Raji (cell line): ENCODE data around the gene HTRA1.

ENCODE experiments used
- POLR2A ChIP-seq: IDR thresholded peaks from 2 replicates; pipeline ENCODE4 v1.6.1; 2011; ENCODE audit warnings: low read depth, low read length, control low read depth; ENCODE audit not compliant: insufficient read depth

Gene HTRA1

DNA sequence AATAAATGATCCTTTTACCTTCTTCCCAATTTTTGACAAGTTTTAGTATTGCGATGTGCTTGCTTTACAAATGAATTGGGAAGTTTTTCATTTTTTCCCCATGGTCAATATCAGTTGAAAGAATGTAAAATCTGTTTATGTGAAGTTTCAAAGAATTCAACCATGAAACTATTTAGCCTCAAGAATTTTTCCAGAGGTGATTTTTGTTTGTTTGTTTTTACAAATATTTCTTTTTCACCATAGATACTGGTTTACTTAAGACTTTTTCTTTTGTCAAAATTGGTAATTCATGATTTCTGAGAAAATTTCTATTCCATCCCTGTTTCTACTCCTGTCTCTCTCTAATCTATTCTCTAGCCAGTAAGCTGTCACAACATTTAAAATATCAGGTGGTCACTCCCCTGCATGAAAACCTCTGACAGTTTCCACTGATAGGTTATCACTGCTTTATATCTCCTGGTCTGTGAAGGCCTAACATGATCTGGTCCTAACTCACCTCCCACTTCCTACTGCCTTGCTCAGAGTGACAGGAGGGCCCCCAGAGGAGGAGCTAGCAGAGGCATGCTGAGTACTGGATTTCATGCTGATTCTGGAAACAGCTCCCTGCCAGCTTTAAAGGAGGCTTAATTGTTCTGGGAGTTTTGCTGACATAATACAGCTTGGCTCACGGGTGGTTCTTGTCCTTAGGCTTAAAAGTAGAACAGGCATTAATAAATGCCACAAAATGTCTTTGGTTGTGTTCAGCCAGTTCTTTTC, 14.5 kb upstream of the HTRA1 start:
- TF ChIP-seq POLR2A = no peak

DNA sequence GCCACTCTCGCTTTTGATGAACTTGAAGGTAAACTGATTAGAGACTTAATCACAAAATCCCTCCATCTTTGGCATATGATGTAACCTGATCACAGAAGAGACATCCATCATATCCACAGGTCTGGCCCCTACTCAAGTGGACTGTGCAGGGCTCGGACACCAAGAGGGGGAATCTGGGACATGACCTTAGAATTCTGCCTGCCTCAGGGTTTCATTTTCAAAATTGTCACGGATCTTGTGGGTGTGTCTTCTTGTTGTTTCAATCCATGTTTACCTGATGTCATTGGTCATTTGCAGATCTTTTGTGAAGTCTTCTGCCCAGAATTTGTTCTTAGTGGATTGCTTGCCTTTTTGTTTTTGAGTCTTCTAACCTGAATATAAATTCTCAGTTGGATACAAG, 12.8 kb upstream of the HTRA1 start:
- no peak for TF ChIP-seq POLR2A

DNA sequence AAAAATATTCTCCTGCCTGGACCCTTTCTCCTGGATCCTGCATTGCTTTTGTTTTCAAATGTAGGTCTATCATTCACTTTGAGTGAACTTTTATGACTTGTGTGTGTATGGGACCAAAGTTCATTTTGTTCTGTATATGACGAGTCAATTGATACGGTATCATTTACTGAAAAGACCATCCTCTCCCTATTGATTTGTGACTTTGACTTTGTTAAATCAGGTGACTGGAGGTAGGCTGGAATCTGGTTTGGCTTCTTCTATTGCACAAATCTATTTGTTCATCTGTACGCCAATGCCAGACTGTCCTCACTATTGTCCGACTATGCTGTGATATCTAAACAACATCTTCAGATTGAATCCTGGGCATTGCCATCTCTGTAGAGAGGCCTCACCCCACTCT, 12.2 kb upstream of the HTRA1 start:
- no peak for TF ChIP-seq POLR2A

DNA sequence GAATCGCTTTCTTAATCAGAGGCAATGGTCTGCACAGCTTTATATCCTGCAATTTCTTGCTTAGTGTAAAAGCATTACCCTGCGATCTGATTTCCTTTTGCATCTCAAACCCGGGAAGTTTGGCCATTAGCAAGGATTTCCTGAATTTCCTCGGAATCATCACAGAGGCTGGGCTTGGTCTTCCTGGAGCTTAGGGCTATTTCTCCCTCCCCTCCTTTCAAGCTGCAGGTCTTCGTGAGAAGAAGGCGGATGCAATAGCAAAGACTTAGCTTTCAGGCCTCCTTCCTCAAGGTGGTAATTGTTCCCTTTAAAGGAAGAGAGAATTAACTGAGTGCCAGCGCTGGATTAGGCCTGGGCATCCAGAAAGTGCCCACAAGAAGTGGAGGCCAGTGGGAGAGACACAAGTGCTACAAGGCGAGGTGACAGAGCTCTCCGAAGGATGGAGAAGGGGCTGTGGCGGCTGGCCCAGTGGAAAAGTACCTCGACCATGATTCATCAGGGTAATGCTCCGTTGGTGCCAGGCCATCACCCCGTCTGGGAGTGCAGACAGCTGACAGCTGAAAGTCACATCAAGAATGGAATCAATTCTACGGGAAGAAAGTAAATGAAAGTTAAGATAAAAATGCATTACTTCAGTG, 10.9 kb upstream of the HTRA1 start:
- no peak for TF ChIP-seq POLR2A

GRCh38 chr10:122454071-122454470, 7.3 kb upstream of the HTRA1 start:
- no peak for TF ChIP-seq POLR2A

- TF ChIP-seq POLR2A = no peak
Measured at GRCh38 chr10:122454603-122455080, 6.7 kb upstream of the HTRA1 start, which contains the start of gene ARMS2. Gene ARMS2 (plus strand): TSS chr10:122454653. CDS start chr10:122454728, 75 bp downstream.

DNA sequence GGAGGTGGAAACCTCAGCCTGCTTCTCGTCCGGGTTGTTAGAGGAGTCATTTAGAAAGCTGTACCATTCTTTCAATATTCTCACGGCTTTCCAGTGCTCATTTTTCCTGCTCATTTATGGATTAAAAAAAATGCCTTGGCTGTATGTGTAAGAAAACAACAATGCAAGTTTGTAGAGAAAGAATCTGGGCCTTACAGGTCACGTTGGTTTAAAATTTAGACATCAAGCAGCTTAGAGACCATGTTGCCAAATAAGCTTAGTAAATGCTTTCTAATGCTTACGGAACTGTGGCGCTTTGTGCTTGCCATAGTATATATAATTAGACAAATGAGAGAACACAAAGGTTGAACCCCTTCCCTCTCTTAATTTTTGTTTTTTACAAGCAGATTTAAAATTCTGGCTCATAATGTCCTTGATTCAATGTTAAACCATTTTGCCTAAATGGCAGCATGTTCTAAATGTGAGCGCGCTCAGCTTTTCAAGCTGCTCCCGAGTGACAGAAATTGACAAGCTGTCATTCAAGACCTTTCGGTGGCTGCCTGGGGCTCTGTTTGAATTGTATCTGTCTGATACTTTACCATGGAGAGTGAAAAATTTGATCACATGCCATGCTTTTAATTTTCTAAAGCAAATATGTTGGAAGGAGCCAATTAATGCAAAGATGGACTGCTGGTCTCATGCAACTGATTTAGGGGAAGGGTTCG, 5.8 kb upstream of the HTRA1 start:
- TF ChIP-seq POLR2A = no peak

GRCh38 chr10:122457934-122458333, 3.4 kb upstream of the HTRA1 start:
- TF ChIP-seq POLR2A = no peak

DNA sequence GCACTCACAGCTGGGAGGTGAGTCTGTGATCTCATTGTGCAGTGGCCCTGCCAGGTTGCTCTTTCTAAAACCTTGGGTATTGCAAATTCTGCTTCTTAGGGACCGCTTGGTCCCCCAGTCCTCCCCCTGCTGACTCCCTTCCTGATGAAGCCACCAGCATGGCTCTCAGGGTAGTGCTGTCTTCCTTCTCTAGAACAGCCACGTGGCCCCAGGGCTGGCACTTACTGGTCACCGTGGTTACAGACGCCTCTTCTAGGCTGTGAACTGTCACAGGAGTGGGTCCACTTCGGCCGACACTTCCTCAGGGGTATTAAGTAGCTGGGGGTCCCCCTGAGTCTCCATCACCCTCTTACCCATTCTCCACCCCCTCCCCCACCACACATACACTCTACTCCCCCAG, 2.7 kb upstream of the HTRA1 start:
- TF ChIP-seq POLR2A = no peak

DNA sequence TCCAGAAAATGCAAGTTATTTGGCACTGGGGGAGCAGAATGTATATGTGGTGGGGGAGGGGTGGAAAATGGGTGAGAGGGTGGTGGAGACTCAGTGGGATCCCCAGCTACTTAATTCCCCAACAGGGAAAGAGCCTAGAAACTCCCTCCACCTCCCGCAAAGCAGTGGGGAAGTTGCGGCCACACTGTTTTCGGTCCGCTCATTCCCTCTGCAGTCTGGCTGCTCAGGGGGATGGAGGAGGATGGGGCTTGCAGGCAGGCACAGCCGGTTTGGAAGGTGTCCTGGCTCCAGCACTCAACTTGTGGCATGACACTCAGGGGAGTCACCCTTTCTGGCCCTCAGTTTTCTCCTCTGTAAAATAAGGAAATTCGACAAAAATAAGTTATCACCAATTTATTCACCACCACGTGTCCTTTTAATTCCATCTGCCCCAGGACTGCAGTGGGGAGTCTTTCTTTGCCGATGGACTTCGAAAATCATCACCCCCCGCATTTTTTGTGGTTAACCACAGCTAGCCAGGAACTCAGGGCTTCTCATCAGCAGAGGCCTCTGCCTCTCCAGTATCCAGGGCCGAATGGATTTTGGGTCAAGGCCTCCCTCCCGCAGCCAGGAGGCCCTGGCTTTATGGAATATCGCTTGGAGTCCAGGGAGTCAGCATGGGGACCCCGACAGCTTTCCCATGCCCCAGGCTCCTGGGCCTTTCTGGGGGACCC, 1.6 kb upstream of the HTRA1 start:
- TF ChIP-seq POLR2A = no peak

GRCh38 chr10:122460891-122461293, 461 bp upstream of the HTRA1 start:
- no peak for TF ChIP-seq POLR2A

DNA sequence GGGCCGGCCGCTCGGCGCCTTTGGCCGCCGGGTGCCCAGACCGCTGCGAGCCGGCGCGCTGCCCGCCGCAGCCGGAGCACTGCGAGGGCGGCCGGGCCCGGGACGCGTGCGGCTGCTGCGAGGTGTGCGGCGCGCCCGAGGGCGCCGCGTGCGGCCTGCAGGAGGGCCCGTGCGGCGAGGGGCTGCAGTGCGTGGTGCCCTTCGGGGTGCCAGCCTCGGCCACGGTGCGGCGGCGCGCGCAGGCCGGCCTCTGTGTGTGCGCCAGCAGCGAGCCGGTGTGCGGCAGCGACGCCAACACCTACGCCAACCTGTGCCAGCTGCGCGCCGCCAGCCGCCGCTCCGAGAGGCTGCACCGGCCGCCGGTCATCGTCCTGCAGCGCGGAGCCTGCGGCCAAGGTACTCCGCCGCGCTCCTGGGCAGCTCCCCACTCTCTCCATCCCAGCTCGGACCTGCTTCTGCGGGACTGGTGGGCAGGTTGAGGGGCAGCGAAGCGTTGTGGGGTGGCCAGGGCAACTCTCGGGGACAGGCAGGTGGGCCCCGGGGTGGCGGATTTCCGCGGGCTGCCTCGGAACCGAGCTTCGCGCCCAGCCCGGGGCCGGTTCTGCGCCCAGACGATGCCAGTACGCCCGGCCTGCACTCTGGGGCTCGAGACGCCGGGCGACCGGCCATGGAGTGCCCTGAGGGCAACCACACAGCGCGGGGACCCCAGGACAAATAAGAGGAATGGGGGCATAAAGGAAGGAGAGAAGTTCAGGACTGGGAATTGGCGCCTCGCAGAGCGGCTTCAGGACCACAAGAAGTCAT, 578 bp downstream of the HTRA1 start:
- TF ChIP-seq POLR2A = no peak

DNA sequence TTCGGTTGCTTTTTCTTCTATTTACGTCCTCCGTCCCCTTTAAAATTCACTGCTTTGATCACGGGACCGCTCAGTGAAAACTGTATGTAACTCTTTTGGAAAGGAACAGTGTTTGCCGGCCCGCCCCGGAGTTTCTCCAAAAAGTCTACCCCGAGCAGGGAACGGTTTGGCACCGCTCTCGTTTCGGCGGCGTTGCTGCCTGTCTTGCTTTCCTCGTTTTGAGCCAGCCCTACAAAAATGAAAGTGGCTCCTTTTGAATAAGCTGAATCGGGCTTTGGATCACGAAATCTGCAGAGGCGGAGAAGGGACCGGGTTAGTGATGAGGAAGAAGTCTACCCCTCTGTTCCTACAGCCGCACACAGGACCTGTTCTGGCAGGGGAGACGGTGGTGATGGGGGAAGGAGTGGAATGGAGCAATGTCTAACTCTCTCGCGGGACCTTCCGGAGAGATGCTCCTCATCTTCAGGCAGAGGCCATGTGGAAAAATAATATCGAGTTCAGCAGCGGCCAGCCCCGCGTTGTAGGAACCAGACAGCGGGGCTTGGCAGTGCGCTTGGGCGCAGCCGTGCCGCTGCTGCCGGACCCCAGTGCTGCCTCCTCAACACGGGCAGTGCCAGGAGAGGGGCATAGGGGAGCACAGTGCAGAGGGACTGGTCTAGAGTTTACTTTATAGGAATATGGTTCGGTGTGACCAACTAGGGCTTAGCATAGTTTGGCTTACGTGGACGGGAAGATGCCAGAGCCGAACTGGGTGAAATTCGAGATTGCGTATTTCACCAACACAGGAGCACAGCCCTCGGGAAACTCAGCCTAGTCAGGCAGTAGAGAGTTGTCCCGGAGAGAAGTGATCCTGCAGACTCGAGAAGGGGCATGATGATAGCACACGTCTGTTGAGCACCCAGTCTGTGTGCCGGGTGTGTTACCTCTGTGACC, 1.4 kb downstream of the HTRA1 start:
- TF ChIP-seq POLR2A = no peak

DNA sequence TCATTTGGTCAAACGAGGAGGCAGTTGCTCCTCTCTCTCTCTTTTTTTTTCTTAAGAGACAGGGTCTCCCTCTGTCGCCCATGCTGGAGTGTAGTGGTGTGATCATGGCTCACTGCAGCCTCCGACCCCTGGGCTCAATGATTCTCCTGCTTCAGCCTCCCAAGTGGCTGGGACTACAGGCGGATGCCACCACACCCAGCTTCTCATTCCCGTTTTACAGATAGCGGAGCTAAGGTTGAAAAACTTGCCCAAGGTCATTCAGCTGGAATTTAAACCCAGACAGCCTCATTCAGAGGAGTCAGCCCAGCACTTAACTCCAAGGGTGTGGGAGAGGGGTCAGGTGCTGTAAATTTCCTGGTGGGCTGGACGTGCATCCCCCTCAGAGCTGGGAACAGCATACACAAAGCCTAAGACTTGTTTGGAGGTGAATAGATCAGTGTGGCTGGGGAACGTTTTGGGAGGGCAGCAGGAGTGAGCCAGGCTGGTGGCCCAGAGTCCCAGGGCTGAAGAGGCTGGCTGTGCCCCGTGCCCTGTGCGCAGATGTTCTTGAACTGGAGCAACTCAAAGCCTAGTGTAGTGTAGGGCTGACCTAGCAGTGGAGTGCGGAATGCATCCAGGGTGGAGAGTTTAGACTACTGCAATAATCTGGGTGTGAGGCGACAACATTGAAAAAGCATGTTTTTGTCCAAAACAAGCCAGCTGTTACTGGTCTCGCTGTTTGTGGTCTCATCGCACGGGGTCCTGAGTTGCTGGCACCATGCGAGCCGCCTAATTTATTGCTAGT, 2.3 kb downstream of the HTRA1 start:
- TF ChIP-seq POLR2A = no peak
